Measurements from ENCODE around the gene SLC39A12.

DNA sequence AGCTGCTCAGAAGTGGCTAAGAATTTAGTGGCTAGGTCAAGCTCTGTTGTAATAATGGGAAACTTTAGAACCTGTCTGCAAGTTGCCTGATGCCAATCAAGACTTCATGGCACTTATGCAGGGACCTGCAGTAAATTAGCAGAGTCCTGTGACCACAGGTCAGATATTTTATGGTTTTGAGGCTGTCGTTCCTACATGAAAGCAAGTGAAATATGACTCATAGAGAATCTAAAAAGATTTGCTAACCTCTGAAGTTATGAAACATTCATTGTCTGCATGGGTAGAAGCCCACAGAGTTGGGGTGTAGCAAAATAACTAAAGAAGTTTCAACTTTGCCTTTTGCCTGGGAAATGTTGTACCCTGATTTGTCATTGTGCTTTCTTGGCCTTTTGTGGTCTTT lies 32.3 kb downstream of the SLC39A12 start:
- TF ChIP-seq CTCF (IDR thresholded peaks at IDR 0.05 in 8 of 11, conservative IDR thresholded peaks at IDR 0.05 in 3 of 11) (no peak), POLR2A (IDR thresholded peaks at IDR 0.05) (no peak), POLR2AphosphoS5 (IDR thresholded peaks at IDR 0.05) (no peak)

Data from spleen (tissue), 7 donors.